Glutamatergic neuron (in vitro differentiated cells): ENCODE data around the gene SLC17A7. TPM values are rescaled to one million over a fixed set of nuclear protein-coding genes. Genes with fewer than 3 reads are reported as not detected.

Experiments
- DNase-seq: peaks from one replicate; pipeline ENCODE4 v3.0.0; 2022
- H3K27ac Mint-ChIP-seq: one replicate; pipeline ENCODE4 v1.8.0; 2020; ENCODE audit warnings: mild to moderate bottlenecking, mixed read lengths, inconsistent platforms; ENCODE audit not compliant: unreplicated experiment
- H3K27me3 Mint-ChIP-seq: one replicate; pipeline ENCODE4 v1.8.0; 2020; ENCODE audit warnings: mild to moderate bottlenecking, moderate library complexity, mixed read lengths, inconsistent platforms; ENCODE audit not compliant: unreplicated experiment
- H3K36me3 Mint-ChIP-seq: one replicate; pipeline ENCODE4 v1.8.0; 2020; ENCODE audit warnings: mild to moderate bottlenecking, mixed read lengths, inconsistent platforms; ENCODE audit not compliant: unreplicated experiment
- H3K4me1 Mint-ChIP-seq: one replicate; pipeline ENCODE4 v1.8.0; 2020; ENCODE audit warnings: mild to moderate bottlenecking, low read depth, mixed read lengths, inconsistent platforms; ENCODE audit not compliant: unreplicated experiment
- H3K4me3 Mint-ChIP-seq: one replicate; pipeline ENCODE4 v1.8.0; 2020; ENCODE audit warnings: mild to moderate bottlenecking, mixed read lengths, inconsistent platforms; ENCODE audit not compliant: unreplicated experiment
- H3K9me3 Mint-ChIP-seq: one replicate; pipeline ENCODE4 v1.8.0; 2020; ENCODE audit warnings: mild to moderate bottlenecking, moderate library complexity, mixed read lengths, inconsistent platforms; ENCODE audit not compliant: unreplicated experiment
- long read RNA-seq: library from polyadenylated mRNA; unstranded; transcript quantifications from one replicate; pipeline ENCODE4 v2.0.0, GENCODE V29; 2020; ENCODE audit not compliant: unreplicated experiment
- total RNA-seq: library from RNA; stranded (reverse); fragmentation: NEBNext Ultra II Directional; extraction: Animal tissue kit (Norgen Biotek cat#: 25700); gene quantifications from one replicate; pipeline ENCODE4 v1.2.1, GENCODE V29; 2021; ENCODE audit not compliant: unreplicated experiment
- TF ChIP-seq, protein P1 (sequence below): fragments of 200-600 bp; sonication (generic); IDR thresholded peaks from one replicate; pipeline ENCODE4 v1.5.0; 2021; ENCODE audit not compliant: partially characterized antibody, unreplicated experiment

SLC17A7 gene
- total RNA-seq: 188 TPM
- long read RNA-seq, partial matches to known transcripts: 0 of 3 reads
- long read RNA-seq, other reads (novel, unspliced or antisense): 3 of 3 reads

- H3K4me3 Mint-ChIP-seq: peak within 1 kb of the TSS; percentile 98
- no peaks in the 10 kb centered on the region for H3K36me3 Mint-ChIP-seq
- peaks cover 29% of the 10 kb centered on the region for H3K4me1 Mint-ChIP-seq
- peak within 1 kb of the TSS; percentile 96 for H3K27ac Mint-ChIP-seq
- TF ChIP-seq, protein P1, sequence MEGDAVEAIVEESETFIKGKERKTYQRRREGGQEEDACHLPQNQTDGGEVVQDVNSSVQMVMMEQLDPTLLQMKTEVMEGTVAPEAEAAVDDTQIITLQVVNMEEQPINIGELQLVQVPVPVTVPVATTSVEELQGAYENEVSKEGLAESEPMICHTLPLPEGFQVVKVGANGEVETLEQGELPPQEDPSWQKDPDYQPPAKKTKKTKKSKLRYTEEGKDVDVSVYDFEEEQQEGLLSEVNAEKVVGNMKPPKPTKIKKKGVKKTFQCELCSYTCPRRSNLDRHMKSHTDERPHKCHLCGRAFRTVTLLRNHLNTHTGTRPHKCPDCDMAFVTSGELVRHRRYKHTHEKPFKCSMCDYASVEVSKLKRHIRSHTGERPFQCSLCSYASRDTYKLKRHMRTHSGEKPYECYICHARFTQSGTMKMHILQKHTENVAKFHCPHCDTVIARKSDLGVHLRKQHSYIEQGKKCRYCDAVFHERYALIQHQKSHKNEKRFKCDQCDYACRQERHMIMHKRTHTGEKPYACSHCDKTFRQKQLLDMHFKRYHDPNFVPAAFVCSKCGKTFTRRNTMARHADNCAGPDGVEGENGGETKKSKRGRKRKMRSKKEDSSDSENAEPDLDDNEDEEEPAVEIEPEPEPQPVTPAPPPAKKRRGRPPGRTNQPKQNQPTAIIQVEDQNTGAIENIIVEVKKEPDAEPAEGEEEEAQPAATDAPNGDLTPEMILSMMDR: no peak
- peak; percentile 87 for DNase-seq
- H3K9me3 Mint-ChIP-seq: peaks cover 18% of the 10 kb centered on the region
- peaks cover 22% of the 10 kb centered on the region for H3K27me3 Mint-ChIP-seq
Measured at GRCh38 chr19:49441210-49441959, at the start of gene SLC17A7. Gene SLC17A7 (minus strand): TSS chr19:49441527. CDS start chr19:49441379, 148 bp downstream.

DNA sequence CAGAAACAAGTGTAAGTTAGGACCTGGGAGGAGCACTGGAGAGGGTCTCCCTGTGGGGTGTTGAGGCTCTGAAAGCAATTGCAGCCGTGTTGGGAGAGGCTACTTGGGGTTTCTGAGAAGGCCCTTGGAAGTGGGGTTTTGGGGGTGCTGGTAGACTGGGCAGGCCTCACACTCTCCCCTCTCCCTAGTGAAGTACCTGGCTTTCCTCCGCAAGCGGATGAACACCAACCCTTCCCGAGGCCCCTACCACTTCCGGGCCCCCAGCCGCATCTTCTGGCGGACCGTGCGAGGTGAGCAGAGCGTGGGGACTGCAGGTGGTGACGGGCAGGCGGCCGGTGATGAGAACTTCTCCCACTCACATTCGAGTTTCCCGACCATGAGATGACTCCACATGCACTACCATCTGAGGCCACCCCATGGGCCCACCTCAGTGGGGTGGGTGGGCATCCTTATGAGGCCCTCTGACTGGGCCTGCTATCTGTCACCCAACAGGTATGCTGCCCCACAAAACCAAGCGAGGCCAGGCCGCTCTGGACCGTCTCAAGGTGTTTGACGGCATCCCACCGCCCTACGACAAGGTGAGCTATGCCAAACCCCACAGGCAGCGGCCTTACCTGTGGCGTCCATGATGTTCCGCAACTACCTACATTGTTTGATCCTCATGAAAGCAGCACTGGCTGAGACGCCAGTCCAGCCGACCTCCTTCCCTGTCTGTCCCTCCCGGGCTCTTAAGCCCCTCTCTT, 49.1 kb upstream of the SLC17A7 start:
- Mint-ChIP-seq H3K27ac (no peak overlapping the region), H3K36me3 (peaks cover 5% of the 10 kb centered on the region), H3K4me1 (peaks cover 4% of the 10 kb centered on the region), H3K9me3 (peaks cover 23% of the 10 kb centered on the region), H3K27me3 (peaks cover 15% of the 10 kb centered on the region), H3K4me3 (peak overlapping the region; percentile 20)
- TF ChIP-seq, protein P1: no peak
- no peak for DNase-seq

DNA sequence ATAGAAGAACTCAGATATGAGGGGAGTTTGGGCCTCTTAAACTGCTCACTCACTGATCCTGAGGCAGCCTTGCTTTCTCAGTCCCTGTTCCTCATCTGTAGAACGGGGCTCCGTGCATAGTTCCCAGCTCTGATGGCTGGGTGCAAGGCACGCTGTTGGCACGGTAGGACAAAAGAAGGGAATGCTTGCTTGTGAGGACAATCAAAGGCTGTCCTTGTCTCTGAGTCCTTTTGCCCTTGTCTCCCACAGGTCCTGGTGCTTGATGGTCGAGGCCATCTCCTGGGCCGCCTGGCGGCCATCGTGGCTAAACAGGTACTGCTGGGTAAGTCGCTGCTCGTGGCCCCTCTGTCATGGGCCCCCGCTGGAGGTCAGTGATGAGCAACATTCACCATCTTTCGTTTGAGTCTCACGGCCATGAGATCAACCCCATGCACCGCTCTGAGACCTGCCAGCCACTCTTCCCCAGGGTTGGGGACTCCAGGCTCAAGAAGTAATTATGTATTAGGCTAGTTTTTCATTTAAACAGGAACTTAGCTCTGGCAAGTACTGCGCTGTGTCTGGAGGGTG, 48.4 kb upstream of the SLC17A7 start:
- H3K36me3 Mint-ChIP-seq: peaks cover 5% of the 10 kb centered on the region
- no peak for DNase-seq
- peaks cover 4% of the 10 kb centered on the region for H3K4me1 Mint-ChIP-seq
- TF ChIP-seq, protein P1: no peak
- peaks cover 15% of the 10 kb centered on the region for H3K27me3 Mint-ChIP-seq
- H3K4me3 Mint-ChIP-seq: peak overlapping the region; percentile 91
- H3K9me3 Mint-ChIP-seq: peaks cover 19% of the 10 kb centered on the region
- H3K27ac Mint-ChIP-seq: peak overlapping the region; percentile 87

DNA sequence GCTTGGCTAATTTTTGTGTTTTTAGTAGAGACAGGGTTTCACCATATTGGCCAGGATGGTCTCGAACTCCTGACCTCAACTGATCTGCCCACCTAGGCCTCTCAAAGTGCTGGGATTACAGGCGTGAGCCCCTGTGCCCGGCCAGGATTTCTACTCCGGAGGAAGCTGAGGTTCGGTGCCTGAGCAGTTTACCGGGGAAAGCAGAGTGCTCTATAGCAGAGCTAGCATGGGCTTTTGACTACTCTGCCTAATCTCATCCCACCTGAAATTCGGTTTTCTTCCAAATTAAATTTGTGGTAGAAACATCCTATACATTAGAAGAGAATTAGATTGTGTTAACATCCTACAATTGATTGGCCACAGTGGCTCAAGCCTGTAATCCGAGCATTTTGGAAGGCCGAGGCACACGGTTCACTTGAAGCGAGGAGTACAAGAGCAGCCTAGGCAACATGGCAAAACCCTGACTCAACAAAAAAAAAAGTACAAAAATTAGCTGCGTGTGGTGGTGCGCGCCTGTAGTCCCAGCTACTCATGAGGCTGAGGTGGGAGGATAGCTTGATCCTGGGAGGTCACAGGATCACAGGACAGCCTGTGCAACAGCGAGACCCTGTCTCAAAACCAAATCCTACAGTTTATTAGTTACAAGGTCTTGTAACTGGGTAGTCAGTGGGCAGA, 47.7 kb upstream of the SLC17A7 start:
- H3K4me1 Mint-ChIP-seq: peaks cover 4% of the 10 kb centered on the region
- TF ChIP-seq, protein P1: no peak
- H3K27me3 Mint-ChIP-seq: peaks cover 15% of the 10 kb centered on the region
- peaks cover 5% of the 10 kb centered on the region for H3K36me3 Mint-ChIP-seq
- peak overlapping the region; percentile 91 for H3K4me3 Mint-ChIP-seq
- H3K27ac Mint-ChIP-seq: peak overlapping the region; percentile 87
- peaks cover 19% of the 10 kb centered on the region for H3K9me3 Mint-ChIP-seq
- no peak for DNase-seq
